ENCODE data around the gene ARHGEF33.

Gene ARHGEF33

DNA sequence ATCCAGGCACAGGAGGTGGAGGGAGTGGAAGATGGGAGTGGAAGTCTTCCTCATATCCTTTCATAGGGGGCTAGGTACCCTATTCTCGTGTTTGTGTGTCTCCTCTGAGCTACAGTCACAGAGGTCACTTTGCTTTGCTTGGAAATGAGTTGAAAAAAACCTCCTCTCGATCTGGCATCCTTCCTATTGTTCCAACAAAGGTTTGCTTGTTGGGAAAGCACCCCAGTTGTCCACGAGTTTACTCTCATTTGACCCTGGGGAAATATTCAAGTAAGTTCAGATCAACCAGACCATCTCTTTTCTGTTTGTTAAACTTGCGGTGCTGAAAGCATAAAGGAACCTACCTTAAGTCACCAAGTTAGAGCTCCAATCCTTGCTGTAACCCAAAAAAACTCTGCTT, 59.3 kb downstream of the ARHGEF33 start:
- Histone ChIP-seq H3K27me3 (ENCODE audit: control insufficient read depth in 1 of 2, insufficient read depth in 2 of 2, low read length in 2 of 2) (no peaks in the 10 kb centered on the region), H3K9me3 (ENCODE audit: control insufficient read depth in 1 of 2, low read length in 2 of 2) (no peaks in the 10 kb centered on the region), H3K27ac (ENCODE audit: low read depth, low read length) (no peak overlapping the region), H3K36me3 (ENCODE audit: control insufficient read depth in 1 of 2, insufficient read depth in 2 of 2, low read length in 2 of 2) (no peaks in the 10 kb centered on the region), H3K9ac (ENCODE audit: low read depth in 1 of 2, low read length in 2 of 2) (no peak overlapping the region), H3K4me3 (ENCODE audit: low read depth in 1 of 2, low read length in 2 of 2) (no peak overlapping the region), H3K4me1 (ENCODE audit: control insufficient read depth in 1 of 2, insufficient read depth in 2 of 2, low read length in 2 of 2) (no peaks in the 10 kb centered on the region)

DNA sequence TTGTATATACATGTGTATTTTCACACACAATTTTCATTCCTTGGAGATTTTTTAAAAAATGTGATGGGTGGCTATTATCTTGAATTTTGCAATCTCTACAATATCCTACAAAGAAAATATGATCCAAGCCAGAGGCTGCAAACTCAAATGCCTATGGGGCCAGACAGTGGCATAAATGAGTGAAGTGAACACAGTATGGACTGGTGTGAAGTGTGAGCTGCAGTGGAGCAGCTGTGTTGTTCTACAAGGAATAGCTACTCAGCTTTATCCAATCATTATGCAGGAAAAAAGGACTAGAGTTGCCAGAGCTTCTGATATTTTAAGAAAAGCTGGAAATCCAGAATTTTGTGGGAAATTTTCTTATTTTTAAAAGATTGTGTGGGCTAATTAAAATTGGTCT, 62.1 kb downstream of the ARHGEF33 start:
- no peaks in the 10 kb centered on the region for H3K36me3 ChIP-seq (ENCODE audit: control insufficient read depth in 1 of 2, insufficient read depth in 2 of 2, low read length in 2 of 2)
- no peaks in the 10 kb centered on the region for H3K4me1 ChIP-seq (ENCODE audit: control insufficient read depth in 1 of 2, insufficient read depth in 2 of 2, low read length in 2 of 2)
- no peak overlapping the region for H3K4me3 ChIP-seq (ENCODE audit: low read depth in 1 of 2, low read length in 2 of 2)
- H3K9me3 ChIP-seq (ENCODE audit: control insufficient read depth in 1 of 2, low read length in 2 of 2) = no peaks in the 10 kb centered on the region
- H3K27ac ChIP-seq (ENCODE audit: low read depth, low read length) = no peak overlapping the region
- H3K27me3 ChIP-seq (ENCODE audit: control insufficient read depth in 1 of 2, insufficient read depth in 2 of 2, low read length in 2 of 2) = no peaks in the 10 kb centered on the region
- H3K9ac ChIP-seq (ENCODE audit: low read depth in 1 of 2, low read length in 2 of 2) = no peak overlapping the region

DNA sequence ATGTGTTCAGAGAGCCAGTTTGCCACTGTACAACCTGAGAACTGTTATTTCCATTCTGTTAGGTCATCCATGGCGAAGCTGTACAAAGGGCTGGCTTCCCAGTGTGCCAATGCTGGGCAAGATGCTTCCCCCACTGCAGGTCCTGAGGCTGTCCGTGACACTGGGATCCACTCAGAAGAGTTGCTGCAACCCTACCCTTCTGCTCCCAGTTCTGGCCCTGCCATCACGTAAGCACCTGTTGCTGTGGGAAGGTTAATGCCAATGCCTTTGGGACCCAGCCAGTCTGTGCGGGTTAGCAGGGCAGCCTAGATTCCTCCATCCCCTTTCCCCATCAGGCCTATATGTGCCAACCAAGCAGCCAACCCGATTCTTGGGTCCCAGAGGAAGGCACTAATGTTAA, 68.3 kb downstream of the ARHGEF33 start:
- H3K9me3 ChIP-seq (ENCODE audit: control insufficient read depth in 1 of 2, low read length in 2 of 2) = no peaks in the 10 kb centered on the region
- H3K9ac ChIP-seq (ENCODE audit: low read depth in 1 of 2, low read length in 2 of 2) = no peak overlapping the region
- no peaks in the 10 kb centered on the region for H3K4me1 ChIP-seq (ENCODE audit: control insufficient read depth in 1 of 2, insufficient read depth in 2 of 2, low read length in 2 of 2)
- no peak overlapping the region for H3K27ac ChIP-seq (ENCODE audit: low read depth, low read length)
- no peak overlapping the region for H3K4me3 ChIP-seq (ENCODE audit: low read depth in 1 of 2, low read length in 2 of 2)
- no peaks in the 10 kb centered on the region for H3K27me3 ChIP-seq (ENCODE audit: control insufficient read depth in 1 of 2, insufficient read depth in 2 of 2, low read length in 2 of 2)
- no peaks in the 10 kb centered on the region for H3K36me3 ChIP-seq (ENCODE audit: control insufficient read depth in 1 of 2, insufficient read depth in 2 of 2, low read length in 2 of 2)

DNA sequence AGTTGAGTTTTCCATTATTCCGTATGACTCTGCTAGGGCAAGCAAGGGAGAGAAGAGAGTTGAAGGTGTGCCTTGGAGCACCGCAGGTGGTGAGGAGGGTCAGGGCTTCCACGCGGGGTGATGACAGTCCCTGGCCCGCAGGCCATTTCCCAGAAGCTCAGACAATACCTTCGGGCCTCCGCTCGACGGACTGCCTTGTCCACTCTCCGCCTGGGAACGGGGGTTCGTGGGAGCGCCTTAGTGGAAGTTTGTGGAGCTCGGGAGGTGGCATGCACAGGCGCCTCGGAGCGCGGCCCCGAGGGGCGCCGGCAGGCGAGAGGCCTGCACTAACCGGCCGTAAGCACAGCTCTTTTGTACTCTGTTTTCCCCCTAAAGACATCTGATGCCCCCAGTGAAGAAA, 69.8 kb downstream of the ARHGEF33 start:
- Histone ChIP-seq H3K9ac (ENCODE audit: low read depth in 1 of 2, low read length in 2 of 2) (no peak overlapping the region), H3K9me3 (ENCODE audit: control insufficient read depth in 1 of 2, low read length in 2 of 2) (no peaks in the 10 kb centered on the region), H3K36me3 (ENCODE audit: control insufficient read depth in 1 of 2, insufficient read depth in 2 of 2, low read length in 2 of 2) (no peaks in the 10 kb centered on the region), H3K4me1 (ENCODE audit: control insufficient read depth in 1 of 2, insufficient read depth in 2 of 2, low read length in 2 of 2) (no peaks in the 10 kb centered on the region), H3K27me3 (ENCODE audit: control insufficient read depth in 1 of 2, insufficient read depth in 2 of 2, low read length in 2 of 2) (no peaks in the 10 kb centered on the region), H3K4me3 (ENCODE audit: low read depth in 1 of 2, low read length in 2 of 2) (no peak overlapping the region), H3K27ac (ENCODE audit: low read depth, low read length) (no peak overlapping the region)

DNA sequence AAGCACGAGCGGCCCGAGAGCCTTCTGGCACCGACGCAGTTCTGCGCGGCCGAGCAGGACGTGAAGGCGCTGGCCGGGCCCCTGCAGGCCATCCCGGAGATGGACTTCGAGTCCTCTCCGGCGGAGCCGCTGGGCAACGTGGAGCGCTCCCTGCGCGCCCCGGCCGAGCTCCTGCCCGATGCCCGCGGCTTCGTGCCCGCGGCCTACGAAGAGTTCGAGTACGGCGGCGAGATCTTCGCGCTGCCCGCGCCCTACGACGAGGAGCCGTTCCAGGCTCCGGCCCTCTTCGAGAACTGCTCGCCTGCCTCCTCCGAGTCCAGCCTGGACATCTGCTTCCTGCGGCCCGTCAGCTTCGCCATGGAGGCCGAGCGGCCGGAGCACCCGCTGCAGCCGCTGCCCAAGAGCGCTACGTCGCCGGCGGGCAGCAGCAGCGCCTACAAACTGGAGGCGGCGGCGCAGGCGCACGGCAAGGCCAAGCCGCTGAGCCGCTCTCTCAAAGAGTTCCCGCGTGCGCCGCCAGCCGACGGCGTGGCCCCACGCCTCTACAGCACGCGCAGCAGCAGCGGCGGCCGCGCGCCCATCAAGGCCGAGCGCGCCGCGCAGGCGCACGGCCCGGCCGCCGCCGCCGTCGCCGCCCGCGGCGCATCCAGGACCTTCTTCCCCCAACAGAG, 70.4 kb downstream of the ARHGEF33 start:
- Histone ChIP-seq H3K27ac (ENCODE audit: low read depth, low read length) (no peak overlapping the region), H3K4me3 (ENCODE audit: low read depth in 1 of 2, low read length in 2 of 2) (peak overlapping the region; percentile 29 to 57), H3K9ac (ENCODE audit: low read depth in 1 of 2, low read length in 2 of 2) (no peak overlapping the region), H3K36me3 (ENCODE audit: control insufficient read depth in 1 of 2, insufficient read depth in 2 of 2, low read length in 2 of 2) (no peaks in the 10 kb centered on the region), H3K4me1 (ENCODE audit: control insufficient read depth in 1 of 2, insufficient read depth in 2 of 2, low read length in 2 of 2) (no peaks in the 10 kb centered on the region), H3K27me3 (ENCODE audit: control insufficient read depth in 1 of 2, insufficient read depth in 2 of 2, low read length in 2 of 2) (no peaks in the 10 kb centered on the region), H3K9me3 (ENCODE audit: control insufficient read depth in 1 of 2, low read length in 2 of 2) (no peaks in the 10 kb centered on the region)

DNA sequence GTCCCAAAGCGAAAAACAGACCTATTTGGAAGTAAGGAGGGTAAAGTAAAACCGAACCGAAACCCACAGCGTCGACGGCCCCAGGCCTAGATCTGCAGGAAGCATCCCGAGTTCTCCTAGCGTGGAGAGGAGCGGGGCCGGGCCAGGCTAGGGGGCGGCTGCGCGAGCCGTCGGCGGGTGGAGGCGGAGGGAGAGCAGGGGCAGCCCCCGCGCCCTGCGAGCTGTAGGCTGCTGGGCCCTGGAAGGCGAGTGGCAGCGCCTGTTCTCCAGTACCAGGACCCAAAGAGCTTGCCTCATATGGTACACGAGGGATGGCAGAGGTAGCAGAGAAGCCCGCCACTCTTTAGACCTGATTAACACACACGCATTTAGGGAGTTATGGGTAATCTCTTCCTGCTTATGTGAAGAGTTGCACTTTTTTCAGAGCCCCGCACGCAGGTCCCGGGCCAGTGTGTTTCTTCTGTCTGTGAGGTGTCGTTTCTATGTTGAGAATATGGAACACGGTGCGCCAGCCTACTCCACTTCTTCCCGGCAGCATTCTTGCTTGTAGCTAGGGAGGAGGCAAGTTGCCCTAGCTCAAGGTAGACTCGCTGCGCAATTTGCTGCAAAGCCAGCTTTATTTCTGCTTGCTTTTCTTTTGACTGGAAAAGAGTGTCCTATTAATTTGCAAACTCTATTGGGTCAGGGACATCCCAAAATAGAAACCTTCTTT, 71.1 kb downstream of the ARHGEF33 start:
- H3K27ac ChIP-seq (ENCODE audit: low read depth, low read length) = no peak overlapping the region
- H3K4me1 ChIP-seq (ENCODE audit: control insufficient read depth in 1 of 2, insufficient read depth in 2 of 2, low read length in 2 of 2) = no peaks in the 10 kb centered on the region
- no peaks in the 10 kb centered on the region for H3K27me3 ChIP-seq (ENCODE audit: control insufficient read depth in 1 of 2, insufficient read depth in 2 of 2, low read length in 2 of 2)
- no peaks in the 10 kb centered on the region for H3K36me3 ChIP-seq (ENCODE audit: control insufficient read depth in 1 of 2, insufficient read depth in 2 of 2, low read length in 2 of 2)
- H3K4me3 ChIP-seq (ENCODE audit: low read depth in 1 of 2, low read length in 2 of 2) = peak overlapping the region in 1 of 2 donors; percentile 42
- H3K9ac ChIP-seq (ENCODE audit: low read depth in 1 of 2, low read length in 2 of 2) = no peak overlapping the region
- no peaks in the 10 kb centered on the region for H3K9me3 ChIP-seq (ENCODE audit: control insufficient read depth in 1 of 2, low read length in 2 of 2)

DNA sequence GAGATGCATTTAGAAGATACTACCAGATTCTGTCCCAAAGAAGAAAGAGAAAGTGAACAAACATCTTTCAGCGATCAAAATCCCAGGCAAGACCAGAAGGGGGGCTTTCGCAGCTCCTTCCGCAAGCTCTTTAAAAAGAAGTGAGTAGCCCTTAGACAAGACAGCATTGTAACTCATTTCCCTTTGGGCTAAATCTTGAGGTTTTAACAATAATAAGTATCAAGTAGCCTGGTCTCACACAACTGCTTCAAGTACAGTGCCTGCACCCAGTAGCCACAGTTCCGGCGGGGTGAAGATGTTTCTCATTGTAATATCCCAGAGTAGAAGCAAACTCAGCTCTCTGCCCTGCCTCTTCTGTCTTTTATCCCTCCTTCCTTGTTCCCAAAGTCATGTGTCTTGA, 76.3 kb downstream of the ARHGEF33 start:
- Histone ChIP-seq H3K9ac (ENCODE audit: low read depth in 1 of 2, low read length in 2 of 2) (no peak overlapping the region), H3K4me3 (ENCODE audit: low read depth in 1 of 2, low read length in 2 of 2) (no peak overlapping the region), H3K27ac (ENCODE audit: low read depth, low read length) (no peak overlapping the region), H3K9me3 (ENCODE audit: control insufficient read depth in 1 of 2, low read length in 2 of 2) (no peaks in the 10 kb centered on the region), H3K27me3 (ENCODE audit: control insufficient read depth in 1 of 2, insufficient read depth in 2 of 2, low read length in 2 of 2) (no peaks in the 10 kb centered on the region), H3K4me1 (ENCODE audit: control insufficient read depth in 1 of 2, insufficient read depth in 2 of 2, low read length in 2 of 2) (no peaks in the 10 kb centered on the region), H3K36me3 (ENCODE audit: control insufficient read depth in 1 of 2, insufficient read depth in 2 of 2, low read length in 2 of 2) (no peaks in the 10 kb centered on the region)

DNA sequence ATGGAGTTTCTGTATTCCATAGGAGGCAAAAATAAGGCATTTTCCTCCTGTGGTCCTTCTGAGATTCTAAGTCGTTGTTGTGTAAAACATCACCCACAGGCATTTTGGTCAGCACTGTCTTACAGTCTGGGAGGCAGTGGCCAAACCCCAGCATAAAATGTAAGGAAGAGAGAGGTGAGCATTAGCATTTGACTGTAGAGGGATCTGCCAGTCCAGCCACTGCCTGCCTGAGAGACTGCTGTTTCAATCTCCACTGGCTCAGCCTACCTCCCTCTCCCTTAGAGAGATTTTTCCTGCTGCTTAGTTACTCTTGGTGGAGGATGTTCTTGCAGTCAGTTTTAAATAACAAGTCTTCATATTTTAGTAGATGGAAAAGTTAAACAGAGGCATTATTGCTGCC, 77.0 kb downstream of the ARHGEF33 start:
- Histone ChIP-seq H3K9me3 (ENCODE audit: control insufficient read depth in 1 of 2, low read length in 2 of 2) (no peaks in the 10 kb centered on the region), H3K9ac (ENCODE audit: low read depth in 1 of 2, low read length in 2 of 2) (no peak overlapping the region), H3K27me3 (ENCODE audit: control insufficient read depth in 1 of 2, insufficient read depth in 2 of 2, low read length in 2 of 2) (no peaks in the 10 kb centered on the region), H3K36me3 (ENCODE audit: control insufficient read depth in 1 of 2, insufficient read depth in 2 of 2, low read length in 2 of 2) (no peaks in the 10 kb centered on the region), H3K27ac (ENCODE audit: low read depth, low read length) (no peak overlapping the region), H3K4me1 (ENCODE audit: control insufficient read depth in 1 of 2, insufficient read depth in 2 of 2, low read length in 2 of 2) (no peaks in the 10 kb centered on the region), H3K4me3 (ENCODE audit: low read depth in 1 of 2, low read length in 2 of 2) (no peak overlapping the region)

DNA sequence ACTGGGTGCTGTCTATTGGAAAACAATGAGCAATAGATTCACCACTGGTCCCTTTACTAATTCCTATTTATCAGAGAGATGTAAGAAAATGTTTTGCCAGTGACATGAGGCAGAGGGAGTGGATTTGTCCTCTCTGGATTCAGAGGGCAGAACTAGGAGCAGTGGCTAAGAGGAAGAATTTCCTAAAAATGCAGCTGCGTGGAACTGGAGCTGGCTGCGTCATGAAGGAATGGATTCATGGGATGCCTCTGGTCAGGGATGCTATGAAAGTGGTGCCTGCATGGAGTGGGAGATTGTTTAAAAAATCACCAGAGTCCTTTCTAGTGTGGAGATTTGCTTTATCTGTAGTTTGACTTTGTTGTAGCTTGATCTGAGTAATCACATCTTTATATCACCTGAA, 78.3 kb downstream of the ARHGEF33 start:
- Histone ChIP-seq H3K27ac (ENCODE audit: low read depth, low read length) (no peak overlapping the region), H3K4me1 (ENCODE audit: control insufficient read depth in 1 of 2, insufficient read depth in 2 of 2, low read length in 2 of 2) (no peaks in the 10 kb centered on the region), H3K36me3 (ENCODE audit: control insufficient read depth in 1 of 2, insufficient read depth in 2 of 2, low read length in 2 of 2) (no peaks in the 10 kb centered on the region), H3K4me3 (ENCODE audit: low read depth in 1 of 2, low read length in 2 of 2) (no peak overlapping the region), H3K9ac (ENCODE audit: low read depth in 1 of 2, low read length in 2 of 2) (no peak overlapping the region), H3K27me3 (ENCODE audit: control insufficient read depth in 1 of 2, insufficient read depth in 2 of 2, low read length in 2 of 2) (no peaks in the 10 kb centered on the region), H3K9me3 (ENCODE audit: control insufficient read depth in 1 of 2, low read length in 2 of 2) (no peaks in the 10 kb centered on the region)

DNA sequence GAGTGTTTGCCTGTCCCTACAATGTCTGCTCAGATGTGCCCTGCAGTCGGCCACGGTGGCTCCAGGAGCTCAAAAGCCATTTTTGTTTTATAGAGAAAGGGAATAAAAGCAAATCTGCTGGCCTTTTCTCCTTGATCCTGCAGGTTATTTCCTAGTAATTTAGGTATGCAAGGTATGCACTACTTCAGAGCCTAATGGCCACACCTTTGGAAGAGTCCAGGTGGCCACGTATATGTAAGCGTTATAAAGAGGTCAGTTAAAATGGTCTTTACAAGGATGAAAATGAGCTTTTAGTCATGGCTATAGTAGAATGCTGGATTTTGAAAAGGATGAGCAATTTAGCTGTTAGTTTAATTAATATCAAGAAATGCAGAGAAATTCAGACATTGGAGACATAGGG, 81.7 kb downstream of the ARHGEF33 start:
- no peaks in the 10 kb centered on the region for H3K9me3 ChIP-seq (ENCODE audit: control insufficient read depth in 1 of 2, low read length in 2 of 2)
- H3K4me3 ChIP-seq (ENCODE audit: low read depth in 1 of 2, low read length in 2 of 2) = no peak overlapping the region
- H3K9ac ChIP-seq (ENCODE audit: low read depth in 1 of 2, low read length in 2 of 2) = no peak overlapping the region
- H3K27ac ChIP-seq (ENCODE audit: low read depth, low read length) = no peak overlapping the region
- H3K4me1 ChIP-seq (ENCODE audit: control insufficient read depth in 1 of 2, insufficient read depth in 2 of 2, low read length in 2 of 2) = no peaks in the 10 kb centered on the region
- no peaks in the 10 kb centered on the region for H3K27me3 ChIP-seq (ENCODE audit: control insufficient read depth in 1 of 2, insufficient read depth in 2 of 2, low read length in 2 of 2)
- H3K36me3 ChIP-seq (ENCODE audit: control insufficient read depth in 1 of 2, insufficient read depth in 2 of 2, low read length in 2 of 2) = no peaks in the 10 kb centered on the region

Measured in duodenal mucosa (tissue), 2 donors.